Activated B cell treated with CpG ODN at 0.5 μM for 24 hours (primary cell): ENCODE measurements around the gene SPOP. TPM values are rescaled to one million over a fixed set of nuclear protein-coding genes. Genes with fewer than 3 reads are reported as not detected.

Experiments
- ATAC-seq: fragments of 200-7000 bp; cut with Tn5 transposase; one replicate; pipeline ENCODE4 v1.10.0; 2021; ENCODE audit warnings: low read depth, mild to moderate bottlenecking, moderate library complexity
- CTCF ChIA-PET: fragments of 350-600 bp; sonication (Branson Sonifier 250); formaldehyde crosslinking; loops from one replicate; lab custom pipeline; 2021; ENCODE audit warnings: antibody characterized with exemption; lab: Charles Lee
- POLR2A ChIA-PET: fragments of 350-600 bp; sonication (Branson Sonifier 250); formaldehyde crosslinking; loops from one replicate; lab custom pipeline; 2021; ENCODE audit warnings: antibody characterized with exemption; lab: Charles Lee
- DNase-seq: peaks from one replicate; pipeline ENCODE4 v3.0.0; 2022
- H3K27ac Mint-ChIP-seq: one replicate; pipeline ENCODE4 v1.8.0; 2020; ENCODE audit warnings: mixed read lengths
- H3K27me3 Mint-ChIP-seq: one replicate; pipeline ENCODE4 v1.8.0; 2021; ENCODE audit warnings: mixed read lengths
- H3K36me3 Mint-ChIP-seq: one replicate; pipeline ENCODE4 v1.8.0; 2021; ENCODE audit warnings: low read depth, mixed read lengths
- H3K4me1 Mint-ChIP-seq: one replicate; pipeline ENCODE4 v1.8.0; 2021; ENCODE audit warnings: mixed read lengths
- H3K4me3 Mint-ChIP-seq: one replicate; pipeline ENCODE4 v1.8.0; 2020; ENCODE audit warnings: mild to moderate bottlenecking, mixed read lengths
- H3K9me3 Mint-ChIP-seq: one replicate; pipeline ENCODE4 v1.8.0; 2020; ENCODE audit warnings: mixed read lengths
- CTCF ChIP-seq: fragments of 200-600 bp; IDR thresholded peaks from one replicate; pipeline ENCODE4 v1.8.0; 2022; ENCODE audit warnings: antibody characterized with exemption, mild to moderate bottlenecking
- intact Hi-C: fragments of 100-400 bp; cut with micrococcal nuclease; formaldehyde crosslinking; loops from one replicate; pipeline ENCODE4 v1.15.1; 2024
- total RNA-seq: library from RNA; stranded (reverse); gene quantifications from 2 replicates; pipeline ENCODE4 v1.2.3, GENCODE V29; 2022

The SPOP gene
- total RNA-seq, 1 donor from 2014 or later: 65.8 TPM

- DNase-seq (no peak), ATAC-seq (no peak)
- no peak for TF ChIP-seq CTCF
- no peaks in the 10 kb centered on the region for H3K27me3 Mint-ChIP-seq
- ChIA-PET CTCF (interaction anchor here (0.9 to 2.0 kb wide), 3 partner anchors 133 to 146 kb away, joined by 3 to 9 read pairs (median 6); no protein-coding TSS in a partner anchor), POLR2A (interaction anchor here (0.9 kb wide), 1 partner anchor 60 kb away, joined by 3 read pairs; no protein-coding TSS in a partner anchor)
- intact Hi-C loops: no loop called here
- H3K36me3 Mint-ChIP-seq: peaks cover 72% of the 10 kb centered on the region
- no peak overlapping the region for H3K4me3 Mint-ChIP-seq
- H3K4me1 Mint-ChIP-seq: peaks cover 32% of the 10 kb centered on the region
- no peaks in the 10 kb centered on the region for H3K9me3 Mint-ChIP-seq
- no peak overlapping the region for H3K27ac Mint-ChIP-seq
Observed at GRCh38 chr17:49703557-49704277, 25.8 kb upstream of the SPOP start.

GRCh38 chr17:49700960-49701359 is 23.1 kb upstream of the SPOP start:
- POLR2A ChIA-PET: no interaction called here
- Mint-ChIP-seq H3K4me3 (no peak overlapping the region), H3K36me3 (peaks cover 62% of the 10 kb centered on the region), H3K27me3 (no peaks in the 10 kb centered on the region), H3K9me3 (no peaks in the 10 kb centered on the region), H3K27ac (no peak overlapping the region), H3K4me1 (peaks cover 16% of the 10 kb centered on the region)
- CTCF ChIA-PET: no interaction called here
- DNase-seq (no peak), ATAC-seq (no peak)
- TF ChIP-seq CTCF: no peak
- intact Hi-C loops: no loop called here

GRCh38 chr17:49699966-49700575 is 22.2 kb upstream of the SPOP start:
- Mint-ChIP-seq H3K36me3 (peaks cover 53% of the 10 kb centered on the region), H3K4me1 (peaks cover 16% of the 10 kb centered on the region), H3K27ac (peak overlapping the region; percentile 8), H3K9me3 (no peaks in the 10 kb centered on the region), H3K4me3 (no peak overlapping the region), H3K27me3 (no peaks in the 10 kb centered on the region)
- DNase-seq (no peak), ATAC-seq (no peak)
- intact Hi-C loops: no loop called here
- POLR2A ChIA-PET: interaction anchor here (0.8 to 1.1 kb wide), 2 partner anchors 23 to 130 kb away, joined by 3 to 11 read pairs; no protein-coding TSS in a partner anchor
- no peak for TF ChIP-seq CTCF
- CTCF ChIA-PET: interaction anchor here (7.1 kb wide), 1 partner anchor 131 kb away, joined by 65 read pairs; no protein-coding TSS in a partner anchor

GRCh38 chr17:49698005-49698404 is 20.1 kb upstream of the SPOP start:
- ChIA-PET CTCF (interaction anchor here (0.7 to 7.1 kb wide), 5 partner anchors 83 to 470 kb away, joined by 3 to 65 read pairs (median 55); partner anchors contain the start of gene NXPH3), POLR2A (interaction anchor here (1.3 kb wide), 1 partner anchor 9 kb away, joined by 3 read pairs; the partner anchor contains the start of gene SLC35B1)
- Mint-ChIP-seq H3K36me3 (peaks cover 34% of the 10 kb centered on the region), H3K27ac (no peak overlapping the region), H3K4me3 (no peak overlapping the region), H3K9me3 (no peaks in the 10 kb centered on the region), H3K27me3 (no peaks in the 10 kb centered on the region), H3K4me1 (peaks cover 18% of the 10 kb centered on the region)
- DNase-seq (no peak), ATAC-seq (no peak)
- intact Hi-C loops: no loop called here
- no peak for TF ChIP-seq CTCF
